Measurements from ENCODE around the gene CACNB2.

The CACNB2 gene

DNA sequence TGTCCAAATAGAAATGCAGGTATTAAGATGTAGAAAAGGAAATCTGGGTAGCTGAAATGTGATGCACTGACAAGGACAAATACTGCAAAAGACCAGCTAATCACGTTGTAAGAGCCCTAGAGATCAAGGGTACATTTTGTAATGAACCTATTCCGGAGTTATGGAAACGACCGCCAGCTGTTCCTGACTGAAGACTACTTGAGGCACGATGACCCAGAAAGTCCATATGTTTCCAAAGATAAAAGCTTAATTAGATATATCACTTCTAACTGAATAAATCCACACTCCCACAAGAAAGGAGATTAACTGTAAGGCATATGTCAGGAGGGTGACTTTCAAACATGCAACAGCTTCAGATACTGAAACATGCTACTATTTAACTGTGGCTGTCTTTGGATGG, 257.7 kb downstream of the CACNB2 start:
- no peak overlapping the region for H3K4me3 ChIP-seq (ENCODE audit: low read depth, low read length)
- TF ChIP-seq MAX (IDR thresholded peaks at IDR 0.05; ENCODE audit: low read depth, low read length) (no peak), POLR2A (IDR thresholded peaks at IDR 0.05; ENCODE audit: extremely low read depth, insufficient read length) (no peak), MYC (IDR thresholded peaks at IDR 0.05; ENCODE audit: low read depth, low read length) (no peak), CTCF (IDR thresholded peaks at IDR 0.05; ENCODE audit: low read depth, low read length) (no peak)
- DNase-seq (ENCODE audit: low read depth) = no peak

DNA sequence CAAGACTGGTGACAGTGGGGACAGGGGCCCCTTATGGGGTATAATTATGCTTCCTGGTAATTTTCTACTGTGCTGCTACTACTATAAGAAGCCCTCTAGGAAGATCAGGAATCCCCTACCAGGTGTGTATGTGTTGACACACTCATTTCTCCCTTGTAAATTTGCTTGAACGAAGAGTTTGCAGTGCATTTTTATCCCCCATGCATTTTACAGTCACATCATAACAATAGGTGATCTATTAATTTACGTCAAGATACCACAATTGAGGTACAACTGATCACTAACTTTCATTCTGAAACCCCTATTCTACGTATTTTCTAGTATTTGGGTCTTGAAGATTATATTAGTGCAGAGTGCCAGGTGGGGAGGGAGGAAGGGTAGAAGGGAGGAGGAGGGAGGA, 258.9 kb downstream of the CACNB2 start:
- DNase-seq (ENCODE audit: low read depth) = no peak
- no peak overlapping the region for H3K4me3 ChIP-seq (ENCODE audit: low read depth, low read length)
- TF ChIP-seq CTCF (IDR thresholded peaks at IDR 0.05; ENCODE audit: low read depth, low read length) = no peak
- no peak for TF ChIP-seq MYC (IDR thresholded peaks at IDR 0.05; ENCODE audit: low read depth, low read length)
- no peak for TF ChIP-seq MAX (IDR thresholded peaks at IDR 0.05; ENCODE audit: low read depth, low read length)
- TF ChIP-seq POLR2A (IDR thresholded peaks at IDR 0.05; ENCODE audit: extremely low read depth, insufficient read length) = no peak

- no peak overlapping the region for H3K4me3 ChIP-seq (ENCODE audit: low read depth, low read length)
- no peak for TF ChIP-seq MYC (IDR thresholded peaks at IDR 0.05; ENCODE audit: low read depth, low read length)
- TF ChIP-seq CTCF (IDR thresholded peaks at IDR 0.05; ENCODE audit: low read depth, low read length) = no peak
- TF ChIP-seq POLR2A (IDR thresholded peaks at IDR 0.05; ENCODE audit: extremely low read depth, insufficient read length) = no peak
- no peak for TF ChIP-seq MAX (IDR thresholded peaks at IDR 0.05; ENCODE audit: low read depth, low read length)
- DNase-seq (ENCODE audit: low read depth) = no peak
These were observed 260.1 kb downstream of the CACNB2 start for GRCh38 chr10:18400201-18400905.

DNA sequence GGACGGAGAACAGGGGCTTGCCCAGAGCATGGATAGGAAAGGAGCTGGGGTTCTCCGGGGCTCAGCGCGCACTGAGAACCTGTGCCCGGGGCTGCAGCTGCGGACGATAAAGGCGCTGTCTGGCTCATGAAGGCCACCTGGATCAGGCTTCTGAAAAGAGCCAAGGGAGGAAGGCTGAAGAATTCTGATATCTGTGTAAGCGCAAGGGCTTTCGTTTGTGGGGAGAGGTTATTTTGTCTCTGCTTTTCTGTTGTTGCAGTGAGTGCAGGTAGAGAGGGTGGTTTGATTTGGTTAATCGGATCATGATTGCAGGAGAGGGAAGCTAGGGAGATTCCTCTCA, 260.7 kb downstream of the CACNB2 start:
- no peak overlapping the region for H3K4me3 ChIP-seq (ENCODE audit: low read depth, low read length)
- TF ChIP-seq MAX (IDR thresholded peaks at IDR 0.05; ENCODE audit: low read depth, low read length) = no peak
- TF ChIP-seq POLR2A (IDR thresholded peaks at IDR 0.05; ENCODE audit: extremely low read depth, insufficient read length) = no peak
- TF ChIP-seq CTCF (IDR thresholded peaks at IDR 0.05; ENCODE audit: low read depth, low read length) = no peak
- no peak for TF ChIP-seq MYC (IDR thresholded peaks at IDR 0.05; ENCODE audit: low read depth, low read length)
- DNase-seq (ENCODE audit: low read depth) = no peak

DNA sequence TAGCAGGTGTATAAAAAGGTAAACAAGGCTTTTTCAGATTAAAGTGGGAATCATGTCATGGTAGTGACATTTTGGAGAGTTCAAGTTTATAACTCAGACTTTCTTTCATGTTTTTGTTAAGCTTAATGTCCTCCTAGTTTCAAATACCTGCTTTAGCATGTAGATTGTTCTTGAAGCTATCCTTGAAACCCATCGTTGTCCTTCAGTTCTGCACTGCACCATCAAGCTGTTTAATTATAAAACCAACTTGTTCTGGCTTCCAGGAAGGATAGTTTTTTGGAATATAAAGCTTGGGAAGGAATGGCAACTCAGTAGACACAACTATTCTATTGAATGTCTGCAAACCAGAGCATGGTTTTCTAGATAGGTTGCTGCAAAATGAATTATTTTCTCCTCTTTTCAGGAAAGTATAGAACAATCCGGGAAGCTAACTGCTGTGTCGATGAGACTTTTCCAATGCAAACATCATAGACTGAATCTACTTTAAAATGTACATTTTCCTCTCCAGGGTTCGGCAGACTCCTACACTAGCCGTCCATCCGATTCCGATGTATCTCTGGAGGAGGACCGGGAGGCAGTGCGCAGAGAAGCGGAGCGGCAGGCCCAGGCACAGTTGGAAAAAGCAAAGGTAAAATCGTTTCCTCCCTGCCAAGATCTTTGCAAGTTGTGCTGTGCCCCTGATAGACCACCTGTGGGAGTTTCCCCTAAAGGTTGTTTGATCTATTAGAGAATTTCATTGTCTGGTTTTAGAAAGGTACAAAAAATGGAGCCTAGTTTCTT, 261.4 kb downstream of the CACNB2 start:
- no peak overlapping the region for H3K4me3 ChIP-seq (ENCODE audit: low read depth, low read length)
- DNase-seq (ENCODE audit: low read depth) = no peak
- TF ChIP-seq POLR2A (IDR thresholded peaks at IDR 0.05; ENCODE audit: extremely low read depth, insufficient read length) (no peak), MAX (IDR thresholded peaks at IDR 0.05; ENCODE audit: low read depth, low read length) (no peak), MYC (IDR thresholded peaks at IDR 0.05; ENCODE audit: low read depth, low read length) (no peak), CTCF (IDR thresholded peaks at IDR 0.05; ENCODE audit: low read depth, low read length) (no peak)

All from NB4 (cell line).